Ovary (tissue), 10 donors: ENCODE measurements around the gene OR2B3. TPM values are rescaled to one million over a fixed set of nuclear protein-coding genes. Genes with fewer than 3 reads are reported as not detected.
"Not testable (repeated sequence)": the region's sequence is repeated elsewhere in the genome, so short reads cannot be mapped to it uniquely, and the experiment has no call there.

Source experiments
- DNase-seq, 5 donors: peaks; one replicate each; pipeline ENCODE4 v3.0.0-alpha.2; 2019 to 2020
- H3K27ac ChIP-seq, 2 donors: fragments of 200-600 bp; one replicate each; pipeline versions ENCODE4 v1.5.1 to v1.8.0; 2019 to 2022
- H3K27me3 ChIP-seq: fragments of 200-600 bp; one replicate; pipeline ENCODE4 v1.8.0; 2022
- H3K36me3 ChIP-seq: fragments of 200-600 bp; sonication (generic); one replicate; pipeline ENCODE4 v1.5.1; 2019
- H3K4me1 ChIP-seq: one replicate; pipeline ENCODE4 v1.8.1; 2013; ENCODE audit warnings: mild to moderate bottlenecking, moderate library complexity; ENCODE audit not compliant: insufficient read depth
- H3K4me3 ChIP-seq: fragments of 200-600 bp; sonication (generic); one replicate; pipeline ENCODE4 v1.5.1; 2017
- H3K9me3 ChIP-seq, 2 donors: fragments of 200-600 bp in 1 of 2; sonication (generic) in 1 of 2; one replicate each; pipeline versions ENCODE4 v1.5.1 to v1.8.1; 2013 to 2019; ENCODE audit warnings: mild to moderate bottlenecking in 1 of 2, moderate library complexity in 1 of 2
- CTCF ChIP-seq, 3 donors: fragments of 450-650 bp in 2 of 3; fragments of 200-600 bp in 1 of 3; IDR thresholded peaks; one replicate each; pipeline versions ENCODE4 v1.5.1 to v1.8.0; 2016 to 2022; ENCODE audit warnings: antibody characterized with exemption in 3 of 3, mild to moderate bottlenecking in 1 of 3
- EP300 ChIP-seq: sonication (generic); formaldehyde crosslinking; IDR thresholded peaks from one replicate; pipeline ENCODE4 v1.6.1; 2017; ENCODE audit warnings: antibody characterized with exemption
- POLR2A ChIP-seq: fragments of 450-650 bp; IDR thresholded peaks from one replicate; pipeline ENCODE4 v1.6.1; 2017; ENCODE audit warnings: antibody characterized with exemption, mild to moderate bottlenecking, moderate library complexity
- WGBS, 3 donors: extraction: QIAGEN DNeasy Blood & Tissue Kit in 1 of 3; methylation state at CpG; one replicate each; pipeline versions ENCODE4 v1.1.5 to v1.1.7; 2013 to 2017; 5-methylcytosine and 5-hydroxymethylcytosine counted together
- intact Hi-C, 4 donors: fragments of 100-400 bp; cut with DNase I; formaldehyde crosslinking; loops; one replicate each; pipeline versions ENCODE4 v1.11.0 to v1.15.1; 2022 to 2023
- long read RNA-seq, 3 donors: library from polyadenylated mRNA in 2 of 3; unstranded in 2 of 3; transcript quantifications; one replicate each; pipeline ENCODE4 v2.0.0 and lab custom pipeline, GENCODE V29; 2021 to 2026
- polyA plus RNA-seq, 2 donors: library from polyadenylated mRNA; stranded (reverse); fragments of 200-250 nt in 1 of 2; fragments of 350-450 nt in 1 of 2; fragmentation: Illumina TruSeq in 1 of 2; extraction: RNeasy Lipid Tissue Mini Kit (QIAGEN cat#74804) in 1 of 2; gene quantifications; one replicate each; pipeline ENCODE4 v1.2.3, GENCODE V29; 2013 to 2014
- total RNA-seq, 7 donors: library from RNA; depleted of rRNA in 2 of 7; stranded (reverse); fragments of >200 nt in 2 of 7; fragmentation: NEBNext Ultra II Directional in 3 of 7; extraction: Animal tissue kit (Norgen Biotek cat#: 25700) in 3 of 7; gene quantifications; one replicate each; pipeline versions ENCODE4 v1.1.0 to v1.2.4, GENCODE V29; 2016 to 2023
- donor health status: DM: no; HTN: no; CAD: no; lungs with moderate emphysema.
- donor health status: DM: no; HTN: no; CAD: no.
- donor health status: Bipolar disorder and iron deficiency.
- donor health status: DM: yes; HTN: yes; CAD: no.
- donor health status: DM: no; HTN: no; CAD: no.
- donor health status: DM: yes; HTN: yes; CAD: no.

Gene OR2B3
- not detected for total RNA-seq
- not detected for polyA plus RNA-seq
- long read RNA-seq, donor 1, result 0 reads
- long read RNA-seq, donor 2, result 0 reads
- long read RNA-seq, donor 3, result 0 reads

- DNase-seq, result no peak
- H3K4me1 ChIP-seq, result no peaks in the 10 kb centered on the region
- no peaks in the 10 kb centered on the region for H3K36me3 ChIP-seq
- no peaks in the 10 kb centered on the region for H3K27me3 ChIP-seq
- H3K4me3 ChIP-seq, result no peak within 1 kb of the TSS
- no peaks in the 10 kb centered on the region for H3K9me3 ChIP-seq
- WGBS, 3 donors, result 79 to 91% (median 90%) methylated on average over 1 of the region's 1 CpG
- intact Hi-C loops, result no loop called here
- TF ChIP-seq POLR2A, result no peak
- no peak within 1 kb of the TSS for H3K27ac ChIP-seq
These were observed at the start of gene OR2B3 for GRCh38 chr6:29087213-29087612. Gene OR2B3, minus strand, starts transcription at chr6:29087313. Its CDS starts 65 bp downstream, at chr6:29087248.

- no peak for DNase-seq
- 69 to 81% (median 76%) methylated on average over 2 of the region's 2 CpGs for WGBS, 3 donors
- TF ChIP-seq POLR2A (no peak), CTCF (IDR thresholded peaks at IDR 0.05) (no peak), EP300 (no peak)
- intact Hi-C loops, result no loop called here
- Histone ChIP-seq H3K27me3 (no peaks in the 10 kb centered on the region), H3K27ac (no peak overlapping the region), H3K36me3 (no peaks in the 10 kb centered on the region), H3K4me3 (no peak overlapping the region), H3K9me3 (no peaks in the 10 kb centered on the region), H3K4me1 (no peaks in the 10 kb centered on the region)
These were observed 44.6 kb upstream of the OR2B3 start for GRCh38 chr6:29131691-29132090.

- no peak overlapping the region for H3K27ac ChIP-seq
- H3K4me3 ChIP-seq, result no peak overlapping the region
- no peak for DNase-seq
- no peaks in the 10 kb centered on the region for H3K27me3 ChIP-seq
- H3K36me3 ChIP-seq, result no peaks in the 10 kb centered on the region
- WGBS, 3 donors, result 87 to 90% (median 87%) methylated on average over 4 of the region's 4 CpGs
- H3K4me1 ChIP-seq, result no peaks in the 10 kb centered on the region
- no peaks in the 10 kb centered on the region for H3K9me3 ChIP-seq
- intact Hi-C loops, result no loop called here
- no peak for TF ChIP-seq CTCF (IDR thresholded peaks at IDR 0.05)
- no peak for TF ChIP-seq POLR2A
- no peak for TF ChIP-seq EP300
These were observed 43.5 kb upstream of the OR2B3 start for GRCh38 chr6:29130644-29131043.

- intact Hi-C loops, result no loop called here
- no peaks in the 10 kb centered on the region for H3K27me3 ChIP-seq
- DNase-seq, result no peak
- H3K9me3 ChIP-seq, result no peaks in the 10 kb centered on the region
- 74 to 76% (median 75%) methylated on average over 15 of the region's 15 CpGs for WGBS, 3 donors
- no peak for TF ChIP-seq CTCF (IDR thresholded peaks at IDR 0.05)
- no peak for TF ChIP-seq POLR2A
- no peak for TF ChIP-seq EP300
- no peaks in the 10 kb centered on the region for H3K4me1 ChIP-seq
- H3K36me3 ChIP-seq, result no peaks in the 10 kb centered on the region
- no peak overlapping the region for H3K4me3 ChIP-seq
- no peak overlapping the region for H3K27ac ChIP-seq
These were observed 42.4 kb upstream of the OR2B3 start for GRCh38 chr6:29129326-29130012.

- 84 to 93% (median 86%) methylated on average over 1 to 3 of the region's 3 CpGs for WGBS, 3 donors
- H3K4me1 ChIP-seq, H3K4me3 ChIP-seq, H3K27ac ChIP-seq, H3K9me3 ChIP-seq, DNase-seq, H3K27me3 ChIP-seq, intact Hi-C loops, H3K36me3 ChIP-seq: not testable (repeated sequence)
These were observed 27.9 kb upstream of the OR2B3 start for GRCh38 chr6:29114964-29115363.
